CD14-positive monocyte (primary cell): ENCODE data around the gene TBP. TPM values are rescaled to one million over a fixed set of nuclear protein-coding genes. Genes with fewer than 3 reads are reported as not detected.

ENCODE experiments used
- DNase-seq, 3 donors: peaks; one replicate each; pipeline ENCODE4 v3.0.0-alpha.2; 2011 to 2022
- H2AFZ ChIP-seq: 2 replicates; pipeline ENCODE4 v1.6.0; 2012; ENCODE audit warnings: mild to moderate bottlenecking, low read depth, low read length, inconsistent platforms; ENCODE audit not compliant: insufficient read depth, poor library complexity, severe bottlenecking
- H3K27ac ChIP-seq, 2 donors: 1 replicate in 1 of 2; 2 replicates in 1 of 2; pipeline ENCODE4 v1.5.1; 2012 to 2013; ENCODE audit warnings: low read length in 2 of 2, control low read depth in 1 of 2, inconsistent platforms in 1 of 2, low read depth in 1 of 2, mild to moderate bottlenecking in 1 of 2
- H3K27me3 ChIP-seq, 2 donors: one replicate each; pipeline versions ENCODE4 v1.6.0 to v1.6.1; 2011 to 2013; ENCODE audit warnings: low read length in 2 of 2; ENCODE audit not compliant: control insufficient read depth in 2 of 2, insufficient read depth in 2 of 2
- H3K36me3 ChIP-seq, 2 donors: replicated peaks in 1 of 2; 1 replicate in 1 of 2; 2 replicates in 1 of 2; pipeline versions ENCODE4 v1.5.1 to v1.6.1; 2012 to 2013; ENCODE audit warnings: low read length in 2 of 2, control low read depth in 1 of 2, inconsistent platforms in 1 of 2, mild to moderate bottlenecking in 1 of 2; ENCODE audit not compliant: insufficient read depth in 2 of 2, control insufficient read depth in 1 of 2
- H3K4me1 ChIP-seq, 2 donors: 1 replicate in 1 of 2; 2 replicates in 1 of 2; pipeline versions ENCODE4 v1.5.1 to v1.6.1; 2012 to 2013; ENCODE audit warnings: low read length in 2 of 2, control low read depth in 1 of 2, inconsistent platforms in 1 of 2, mild to moderate bottlenecking in 1 of 2, moderate library complexity in 1 of 2; ENCODE audit not compliant: insufficient read depth in 2 of 2, control insufficient read depth in 1 of 2
- H3K4me2 ChIP-seq: replicated peaks from 2 replicates; pipeline ENCODE3; 2012; ENCODE audit warnings: low read length, moderate library complexity, mild to moderate bottlenecking; ENCODE audit not compliant: poor library complexity, severe bottlenecking; ENCODE audit errors: extremely low read depth
- H3K4me3 ChIP-seq, 3 experiments: fragments of 200-600 bp in 1 of 3; sonication (generic) in 1 of 3; replicated peaks in 1 of 3; 1 replicate in 2 of 3; 2 replicates in 1 of 3; pipeline ENCODE4 v1.5.1; 2011 to 2013; ENCODE audit warnings: low read length in 3 of 3, mild to moderate bottlenecking in 3 of 3, control low read depth in 2 of 3, low read depth in 2 of 3, inconsistent platforms in 1 of 3, moderate library complexity in 1 of 3
- H3K79me2 ChIP-seq: 2 replicates; pipeline ENCODE4 v1.6.0; 2012; ENCODE audit warnings: mild to moderate bottlenecking, control low read depth, inconsistent platforms, low read length, moderate library complexity; ENCODE audit not compliant: insufficient read depth
- H3K9ac ChIP-seq: 2 replicates; pipeline ENCODE4 v1.6.0; 2017; ENCODE audit warnings: low read length, mild to moderate bottlenecking; ENCODE audit not compliant: insufficient read depth, poor library complexity, severe bottlenecking
- H3K9me3 ChIP-seq, 2 donors: replicated peaks in 1 of 2; 1 replicate in 1 of 2; 2 replicates in 1 of 2; pipeline versions ENCODE4 v1.5.1 to v1.6.1; 2012 to 2013; ENCODE audit warnings: low read length in 2 of 2, control low read depth in 1 of 2; ENCODE audit not compliant: control insufficient read depth in 1 of 2, insufficient read depth in 1 of 2
- H4K20me1 ChIP-seq: 2 replicates; pipeline ENCODE4 v1.6.0; 2012; ENCODE audit warnings: mild to moderate bottlenecking, low read length, control low read depth, moderate library complexity; ENCODE audit not compliant: insufficient read depth
- H3K27ac Mint-ChIP-seq, 7 donors: one replicate each; pipeline ENCODE4 v1.8.0; 2020; ENCODE audit warnings: mild to moderate bottlenecking in 7 of 7, mixed read lengths in 7 of 7, moderate library complexity in 6 of 7, inconsistent platforms in 2 of 7
- H3K27me3 Mint-ChIP-seq, 3 donors: one replicate each; pipeline ENCODE4 v1.8.0; 2021 to 2022; ENCODE audit warnings: low read depth in 3 of 3, mild to moderate bottlenecking in 3 of 3, mixed read lengths in 3 of 3, moderate library complexity in 3 of 3, inconsistent platforms in 1 of 3
- H3K36me3 Mint-ChIP-seq, 2 donors: one replicate each; pipeline ENCODE4 v1.8.0; 2020; ENCODE audit warnings: mixed read lengths in 2 of 2, inconsistent platforms in 1 of 2, mild to moderate bottlenecking in 1 of 2
- H3K4me1 Mint-ChIP-seq: one replicate; pipeline ENCODE4 v1.8.0; 2020; ENCODE audit warnings: mild to moderate bottlenecking, mixed read lengths
- H3K4me3 Mint-ChIP-seq, 2 donors: one replicate each; pipeline ENCODE4 v1.8.0; 2020; ENCODE audit warnings: mild to moderate bottlenecking in 2 of 2, mixed read lengths in 2 of 2, moderate library complexity in 1 of 2
- H3K9me3 Mint-ChIP-seq, 7 donors: one replicate each; pipeline ENCODE4 v1.8.0; 2020 to 2022; ENCODE audit warnings: mixed read lengths in 7 of 7, mild to moderate bottlenecking in 6 of 7, moderate library complexity in 6 of 7, inconsistent platforms in 2 of 7
- WGBS: methylation state at CpG from one replicate; pipeline ENCODE4 v1.1.5; 2013; ENCODE audit warnings: missing lambda C conversion rate; ENCODE audit not compliant: insufficient coverage; 5-methylcytosine and 5-hydroxymethylcytosine counted together
- intact Hi-C, 2 donors: fragments of 100-400 bp; cut with micrococcal nuclease; formaldehyde crosslinking; loops; one replicate each; pipeline versions ENCODE4 v1.15.0 to v1.15.1; 2023
- polyA plus RNA-seq, 3 donors: library from polyadenylated mRNA; depleted of rRNA in 1 of 3; unstranded in 2 of 3; stranded (reverse) in 1 of 3; fragments of 300-500 nt in 2 of 3; fragments of >200 nt in 1 of 3; fragmentation: Illumina TruSeq in 2 of 3; gene quantifications; 1 replicate in 2 of 3; 2 replicates in 1 of 3; pipeline ENCODE4 v1.2.3, GENCODE V29; 2012 to 2021
- TF ChIP-seq, protein P1 (sequence below): fragments of 200-600 bp; IDR thresholded peaks from one replicate; pipeline ENCODE4 v1.8.0; 2022; ENCODE audit warnings: antibody characterized with exemption, mild to moderate bottlenecking

The TBP gene
- polyA plus RNA-seq, 3 donors, result 7.3 to 14.5 (median 14.4) TPM

DNA sequence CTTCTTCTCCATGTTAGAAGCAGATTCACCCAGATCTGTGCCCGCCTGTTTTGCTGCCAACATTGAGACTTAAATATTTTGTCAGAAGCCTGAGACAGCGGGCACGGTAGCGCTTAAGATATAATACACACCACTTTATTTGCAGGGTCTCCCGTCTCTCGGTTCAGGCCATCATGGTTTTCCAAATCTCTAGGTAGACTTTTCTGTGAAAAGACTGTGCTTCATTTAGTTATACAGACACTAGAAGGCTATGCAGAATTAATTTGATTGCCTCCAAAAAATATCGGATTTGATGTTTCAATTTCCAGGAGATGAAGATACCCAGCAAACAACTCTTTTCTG lies 598 bp downstream of the TBP start:
- H3K27ac Mint-ChIP-seq, result no peak overlapping the region
- peak overlapping the region; percentile 71 to 90 (median 89) for H3K4me3 ChIP-seq
- TF ChIP-seq, protein P1, sequence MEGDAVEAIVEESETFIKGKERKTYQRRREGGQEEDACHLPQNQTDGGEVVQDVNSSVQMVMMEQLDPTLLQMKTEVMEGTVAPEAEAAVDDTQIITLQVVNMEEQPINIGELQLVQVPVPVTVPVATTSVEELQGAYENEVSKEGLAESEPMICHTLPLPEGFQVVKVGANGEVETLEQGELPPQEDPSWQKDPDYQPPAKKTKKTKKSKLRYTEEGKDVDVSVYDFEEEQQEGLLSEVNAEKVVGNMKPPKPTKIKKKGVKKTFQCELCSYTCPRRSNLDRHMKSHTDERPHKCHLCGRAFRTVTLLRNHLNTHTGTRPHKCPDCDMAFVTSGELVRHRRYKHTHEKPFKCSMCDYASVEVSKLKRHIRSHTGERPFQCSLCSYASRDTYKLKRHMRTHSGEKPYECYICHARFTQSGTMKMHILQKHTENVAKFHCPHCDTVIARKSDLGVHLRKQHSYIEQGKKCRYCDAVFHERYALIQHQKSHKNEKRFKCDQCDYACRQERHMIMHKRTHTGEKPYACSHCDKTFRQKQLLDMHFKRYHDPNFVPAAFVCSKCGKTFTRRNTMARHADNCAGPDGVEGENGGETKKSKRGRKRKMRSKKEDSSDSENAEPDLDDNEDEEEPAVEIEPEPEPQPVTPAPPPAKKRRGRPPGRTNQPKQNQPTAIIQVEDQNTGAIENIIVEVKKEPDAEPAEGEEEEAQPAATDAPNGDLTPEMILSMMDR, result no peak
- peak overlapping the region; percentile 96 for H3K27ac ChIP-seq
- H3K79me2 ChIP-seq, result peaks cover 87% of the 10 kb centered on the region
- H3K27me3 Mint-ChIP-seq, result no peaks in the 10 kb centered on the region
- H3K36me3 ChIP-seq, result peaks cover 13 to 35% of the 10 kb centered on the region in 2 donors
- peak overlapping the region; percentile 87 for H3K4me2 ChIP-seq
- no peaks in the 10 kb centered on the region for H3K9me3 ChIP-seq
- peaks cover 14 to 25% of the 10 kb centered on the region in 2 donors for H3K36me3 Mint-ChIP-seq
- H3K4me1 ChIP-seq, result peaks cover 22 to 26% of the 10 kb centered on the region in 2 donors
- no peak for DNase-seq
- WGBS, result 0% methylated on average over 4 of the region's 7 CpGs
- peak overlapping the region; percentile 94 for H3K9ac ChIP-seq
- H3K4me1 Mint-ChIP-seq, result peaks cover 13% of the 10 kb centered on the region
- peak overlapping the region; percentile 89 for H2AFZ ChIP-seq
- H3K4me3 Mint-ChIP-seq, result no peak overlapping the region
- no peaks in the 10 kb centered on the region for H3K27me3 ChIP-seq
- intact Hi-C loops, result loop anchor here (2.0 to 5.0 kb wide), 4 partner anchors 247 to 852 kb away; partner anchors contain the start of genes C6orf120 (in 2 of the 2), FAM120B (in 2 of the 2), WDR27 (in 2 of the 2) and DYNLT2 (in 1 of the 2)
- H4K20me1 ChIP-seq, result peaks cover under 1% of the 10 kb centered on the region
- H3K9me3 Mint-ChIP-seq, result no peaks in the 10 kb centered on the region

- peaks cover 19 to 30% of the 10 kb centered on the region in 2 donors for H3K36me3 Mint-ChIP-seq
- H3K9me3 Mint-ChIP-seq, result no peaks in the 10 kb centered on the region
- intact Hi-C loops, result loop anchor here (2.0 kb wide), 2 partner anchors 803 to 805 kb away; partner anchors contain the start of genes DYNLT2 (in 1 of the 2) and ERMARD (in 1 of the 2)
- no peak for DNase-seq
- peaks cover 87% of the 10 kb centered on the region for H3K79me2 ChIP-seq
- peak overlapping the region in 1 of 3 experiments; percentile 90 for H3K4me3 ChIP-seq
- no peaks in the 10 kb centered on the region for H4K20me1 ChIP-seq
- peak overlapping the region; percentile 87 for H3K4me2 ChIP-seq
- H3K27me3 Mint-ChIP-seq, result no peaks in the 10 kb centered on the region
- H3K36me3 ChIP-seq, result peaks cover 11 to 35% of the 10 kb centered on the region in 2 donors
- no peak overlapping the region for H3K4me3 Mint-ChIP-seq
- no peak overlapping the region for H3K9ac ChIP-seq
- peaks cover 12% of the 10 kb centered on the region for H3K4me1 Mint-ChIP-seq
- 45% methylated on average over 2 of the region's 3 CpGs for WGBS
- TF ChIP-seq, protein P1, result no peak
- peak overlapping the region; percentile 89 for H2AFZ ChIP-seq
- peak overlapping the region in 1 of 2 donors; percentile 96 for H3K27ac ChIP-seq
- H3K4me1 ChIP-seq, result peaks cover 22 to 26% of the 10 kb centered on the region in 2 donors
- no peaks in the 10 kb centered on the region for H3K9me3 ChIP-seq
- no peak overlapping the region for H3K27ac Mint-ChIP-seq
- H3K27me3 ChIP-seq, result no peaks in the 10 kb centered on the region
Measured at GRCh38 chr6:170555305-170555704, 1.1 kb downstream of the TBP start.
